WTC11 (cell line): ENCODE measurements around the gene KBTBD12. TPM values are rescaled to one million over a fixed set of nuclear protein-coding genes. Genes with fewer than 3 reads are reported as not detected.

Experiments used
- AR ChIP-seq: fragments of 250-450 bp; sonication (Bioruptor Pico); IDR thresholded peaks from 2 replicates; pipeline ENCODE4 v1.9.0; 2021; ENCODE audit warnings: mild to moderate bottlenecking
- CBFB ChIP-seq: sonication (generic); formaldehyde crosslinking; IDR thresholded peaks from 2 replicates; pipeline ENCODE4 v1.8.1; 2022; ENCODE audit warnings: mild to moderate bottlenecking, low read depth, missing genetic modification reagents
- CDX4 ChIP-seq: fragments of 250-450 bp; sonication (Bioruptor Pico); IDR thresholded peaks from 2 replicates; pipeline ENCODE4 v1.9.0; 2021; ENCODE audit warnings: moderate library complexity, mild to moderate bottlenecking, inconsistent platforms, borderline replicate concordance
- CREB1 ChIP-seq: sonication (generic); formaldehyde crosslinking; IDR thresholded peaks from 2 replicates; pipeline ENCODE4 v1.8.0; 2023; ENCODE audit warnings: mild to moderate bottlenecking, missing genetic modification reagents
- E2F4 ChIP-seq: sonication (generic); formaldehyde crosslinking; IDR thresholded peaks from 2 replicates; pipeline ENCODE4 v1.8.1; 2022; ENCODE audit warnings: low read depth, mild to moderate bottlenecking, moderate library complexity, missing genetic modification reagents, borderline replicate concordance
- ELF4 ChIP-seq: sonication (generic); formaldehyde crosslinking; IDR thresholded peaks from 2 replicates; pipeline ENCODE4 v1.8.1; 2022; ENCODE audit warnings: low read depth, mild to moderate bottlenecking, moderate library complexity, missing genetic modification reagents
- ESRRA ChIP-seq: sonication (generic); formaldehyde crosslinking; IDR thresholded peaks from 2 replicates; pipeline ENCODE4 v1.8.1; 2022; ENCODE audit warnings: mild to moderate bottlenecking, missing genetic modification reagents, borderline replicate concordance
- FOXP1 ChIP-seq: sonication (generic); formaldehyde crosslinking; IDR thresholded peaks from 2 replicates; pipeline ENCODE4 v1.8.0; 2022; ENCODE audit warnings: missing genetic modification reagents, mild to moderate bottlenecking, moderate library complexity, borderline replicate concordance
- FOXP4 ChIP-seq: sonication (generic); formaldehyde crosslinking; IDR thresholded peaks from 2 replicates; pipeline ENCODE4 v1.8.0; 2022; ENCODE audit warnings: mild to moderate bottlenecking, missing genetic modification reagents
- HMGXB4 ChIP-seq: sonication (generic); formaldehyde crosslinking; IDR thresholded peaks from 2 replicates; pipeline ENCODE4 v1.8.1; 2023; ENCODE audit warnings: mild to moderate bottlenecking, moderate library complexity, missing genetic modification reagents
- JAZF1 ChIP-seq: fragments of 250-450 bp; sonication (Bioruptor Pico); IDR thresholded peaks from 2 replicates; pipeline ENCODE4 v1.9.0; 2021; ENCODE audit warnings: moderate library complexity, mild to moderate bottlenecking, inconsistent platforms
- MXD4 ChIP-seq: fragments of 250-450 bp; sonication (Bioruptor Pico); IDR thresholded peaks from 2 replicates; pipeline ENCODE4 v1.8.0; 2021; ENCODE audit warnings: mild to moderate bottlenecking, moderate library complexity, borderline replicate concordance
- NFYB ChIP-seq: sonication (generic); formaldehyde crosslinking; conservative IDR thresholded peaks from 2 replicates; pipeline ENCODE4 v1.8.0; 2022; ENCODE audit warnings: low read depth, missing genetic modification reagents
- PRRX2 ChIP-seq: fragments of 250-450 bp; sonication (Bioruptor Pico); IDR thresholded peaks from 2 replicates; pipeline ENCODE4 v1.8.0; 2021; ENCODE audit warnings: mild to moderate bottlenecking
- SOX15 ChIP-seq: fragments of 250-450 bp; sonication (Bioruptor Pico); IDR thresholded peaks from 2 replicates; pipeline ENCODE4 v1.9.0; 2021; ENCODE audit warnings: mild to moderate bottlenecking
- TCF7 ChIP-seq: sonication (generic); formaldehyde crosslinking; IDR thresholded peaks from 2 replicates; pipeline ENCODE4 v1.8.0; 2022; ENCODE audit warnings: mild to moderate bottlenecking, low read depth, missing genetic modification reagents, moderate library complexity
- ZMAT4 ChIP-seq: fragments of 250-450 bp; sonication (Bioruptor Pico); IDR thresholded peaks from 2 replicates; pipeline ENCODE4 v1.9.0; 2021; ENCODE audit warnings: mild to moderate bottlenecking
- ZNF281 ChIP-seq: sonication (generic); formaldehyde crosslinking; IDR thresholded peaks from 2 replicates; pipeline ENCODE4 v1.8.0; 2023; ENCODE audit warnings: mild to moderate bottlenecking, missing genetic modification reagents
- ZNF416 ChIP-seq: fragments of 250-450 bp; sonication (Bioruptor Pico); IDR thresholded peaks from 2 replicates; pipeline ENCODE4 v1.9.0; 2021; ENCODE audit warnings: mild to moderate bottlenecking, inconsistent platforms
- ZNF423 ChIP-seq: fragments of 250-450 bp; sonication (Bioruptor Pico); IDR thresholded peaks from 2 replicates; pipeline ENCODE4 v2.1.2; 2022; ENCODE audit warnings: mild to moderate bottlenecking, moderate library complexity
- ZNF532 ChIP-seq: fragments of 250-450 bp; sonication (Bioruptor Pico); IDR thresholded peaks from 2 replicates; pipeline ENCODE4 v1.9.0; 2021; ENCODE audit warnings: mild to moderate bottlenecking, borderline replicate concordance
- total RNA-seq: library from RNA; stranded (reverse); gene quantifications from 3 replicates; pipeline ENCODE4 v1.2.3, GENCODE V29; 2021

The KBTBD12 gene
- total RNA-seq, 1 experiment from 2014 or later: 0.22 TPM

GRCh38 chr3:127915115-127915936 lies at the start of gene KBTBD12 (continued):
- TF ChIP-seq E2F4 (CRISPR knock-in tag) (peak; percentile 94), NFYB (CRISPR knock-in tag) (peak; percentile 56), ZNF423 (CRISPR knock-in tag) (no peak), ESRRA (CRISPR knock-in tag) (no peak), CBFB (CRISPR knock-in tag) (peak; percentile 81; the same call in 1 of the 2 replicates), ELF4 (CRISPR knock-in tag) (no peak), ZNF416 (no peak), CREB1 (CRISPR knock-in tag) (peak; percentile 72; the same call in 1 of the 2 replicates), ZNF281 (CRISPR knock-in tag) (peak; percentile 84), TCF7 (CRISPR knock-in tag) (no peak; the same call in 1 of the 2 replicates), FOXP1 (CRISPR knock-in tag) (peak; percentile 88; the same call in 1 of the 2 replicates), MXD4 (CRISPR knock-in tag) (no peak), ZMAT4 (CRISPR knock-in tag) (no peak), AR (no peak), PRRX2 (no peak), JAZF1 (no peak), FOXP4 (CRISPR knock-in tag) (peak; percentile 95), ZNF532 (CRISPR knock-in tag) (no peak), SOX15 (CRISPR knock-in tag) (no peak), HMGXB4 (CRISPR knock-in tag) (0 out of 2 replicates have a peak, but pooled peaks have one; percentile 33), CDX4 (no peak)
